22Rv1 (cell line): ENCODE data around the gene PITRM1.
A peak's percentile ranks its signal among the peaks of the same experiment; 100 is the strongest.
"Not testable (repeated sequence)": the region's sequence is repeated elsewhere in the genome, so short reads cannot be mapped to it uniquely, and the experiment has no call there.

Source experiments
- H3K27ac ChIP-seq: fragments of 450-650 bp; 2 replicates; pipeline ENCODE4 v1.5.1; 2017
- CTCF ChIP-seq: fragments of 450-650 bp; IDR thresholded peaks from 2 replicates; pipeline ENCODE4 v1.5.1; 2017; ENCODE audit warnings: mild to moderate bottlenecking
- ZFX ChIP-seq: fragments of 450-650 bp; IDR thresholded peaks from 2 replicates; pipeline ENCODE4 v1.6.1; 2017; ENCODE audit warnings: antibody characterized with exemption, borderline replicate concordance

Gene PITRM1, protein sequence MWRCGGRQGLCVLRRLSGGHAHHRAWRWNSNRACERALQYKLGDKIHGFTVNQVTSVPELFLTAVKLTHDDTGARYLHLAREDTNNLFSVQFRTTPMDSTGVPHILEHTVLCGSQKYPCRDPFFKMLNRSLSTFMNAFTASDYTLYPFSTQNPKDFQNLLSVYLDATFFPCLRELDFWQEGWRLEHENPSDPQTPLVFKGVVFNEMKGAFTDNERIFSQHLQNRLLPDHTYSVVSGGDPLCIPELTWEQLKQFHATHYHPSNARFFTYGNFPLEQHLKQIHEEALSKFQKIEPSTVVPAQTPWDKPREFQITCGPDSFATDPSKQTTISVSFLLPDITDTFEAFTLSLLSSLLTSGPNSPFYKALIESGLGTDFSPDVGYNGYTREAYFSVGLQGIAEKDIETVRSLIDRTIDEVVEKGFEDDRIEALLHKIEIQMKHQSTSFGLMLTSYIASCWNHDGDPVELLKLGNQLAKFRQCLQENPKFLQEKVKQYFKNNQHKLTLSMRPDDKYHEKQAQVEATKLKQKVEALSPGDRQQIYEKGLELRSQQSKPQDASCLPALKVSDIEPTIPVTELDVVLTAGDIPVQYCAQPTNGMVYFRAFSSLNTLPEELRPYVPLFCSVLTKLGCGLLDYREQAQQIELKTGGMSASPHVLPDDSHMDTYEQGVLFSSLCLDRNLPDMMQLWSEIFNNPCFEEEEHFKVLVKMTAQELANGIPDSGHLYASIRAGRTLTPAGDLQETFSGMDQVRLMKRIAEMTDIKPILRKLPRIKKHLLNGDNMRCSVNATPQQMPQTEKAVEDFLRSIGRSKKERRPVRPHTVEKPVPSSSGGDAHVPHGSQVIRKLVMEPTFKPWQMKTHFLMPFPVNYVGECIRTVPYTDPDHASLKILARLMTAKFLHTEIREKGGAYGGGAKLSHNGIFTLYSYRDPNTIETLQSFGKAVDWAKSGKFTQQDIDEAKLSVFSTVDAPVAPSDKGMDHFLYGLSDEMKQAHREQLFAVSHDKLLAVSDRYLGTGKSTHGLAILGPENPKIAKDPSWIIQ

GRCh38 chr10:3172446-3173170, at the start of gene PITRM1:
Gene PITRM1 (minus strand): TSS chr10:3172782. CDS start chr10:3172772, 10 bp downstream.
- TF ChIP-seq ZFX (no peak), CTCF (no peak)
- peak within 1 kb of the TSS; percentile 62 for H3K27ac ChIP-seq

- no peak overlapping the region for H3K27ac ChIP-seq
- TF ChIP-seq ZFX (no peak), CTCF (peak; percentile 49)
These were observed 49.5 kb upstream of the PITRM1 start for GRCh38 chr10:3222068-3222467.

- not testable (repeated sequence) for H3K27ac ChIP-seq
These were observed 49.0 kb upstream of the PITRM1 start for GRCh38 chr10:3221601-3222000.

DNA sequence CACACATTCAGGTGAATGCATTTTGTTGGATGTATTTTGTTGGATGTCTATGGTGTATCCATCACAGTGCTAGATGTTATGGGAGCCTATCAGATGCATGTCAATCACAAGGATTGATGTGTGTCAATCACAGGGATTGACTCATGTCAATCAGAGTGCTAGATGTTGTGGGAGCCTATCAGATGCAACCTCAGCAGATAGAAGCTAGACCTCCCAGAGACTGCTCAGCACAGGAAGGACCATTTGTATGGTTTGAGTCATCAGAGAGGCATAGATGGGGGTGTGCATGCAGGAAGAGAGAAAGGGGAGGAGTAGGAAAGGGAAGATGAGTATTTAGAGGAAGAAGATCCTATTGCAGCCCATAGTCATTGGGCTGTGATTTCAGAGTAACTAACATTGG, 48.3 kb upstream of the PITRM1 start:
- no peak overlapping the region for H3K27ac ChIP-seq
- TF ChIP-seq CTCF (no peak), ZFX (no peak)

DNA sequence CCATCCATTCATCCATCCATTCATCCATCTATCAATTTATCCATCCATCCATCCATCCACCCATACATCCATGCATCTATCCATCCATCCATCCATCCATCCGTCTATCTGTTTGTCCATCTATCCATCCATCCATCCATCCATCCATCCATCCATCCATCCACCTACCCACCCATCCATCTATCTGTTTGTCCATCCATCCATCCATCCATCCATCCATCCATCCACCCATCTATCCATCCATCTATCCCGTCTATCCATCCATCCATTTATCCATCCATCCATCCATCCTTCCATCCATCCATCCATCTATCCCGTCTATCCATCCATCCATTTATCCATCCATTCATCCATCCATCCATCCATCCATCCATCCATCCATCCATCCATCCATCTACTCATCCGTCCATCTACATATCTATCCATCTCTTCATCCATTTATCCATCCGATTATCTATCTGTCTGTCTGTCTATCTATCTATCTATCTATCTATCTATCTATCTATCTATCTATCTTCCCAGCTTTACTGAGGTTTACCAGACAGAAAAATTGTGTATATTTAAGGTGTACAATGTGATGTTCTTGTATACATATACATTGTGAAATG, 46.5 kb upstream of the PITRM1 start:
- H3K27ac ChIP-seq = not testable (repeated sequence)

DNA sequence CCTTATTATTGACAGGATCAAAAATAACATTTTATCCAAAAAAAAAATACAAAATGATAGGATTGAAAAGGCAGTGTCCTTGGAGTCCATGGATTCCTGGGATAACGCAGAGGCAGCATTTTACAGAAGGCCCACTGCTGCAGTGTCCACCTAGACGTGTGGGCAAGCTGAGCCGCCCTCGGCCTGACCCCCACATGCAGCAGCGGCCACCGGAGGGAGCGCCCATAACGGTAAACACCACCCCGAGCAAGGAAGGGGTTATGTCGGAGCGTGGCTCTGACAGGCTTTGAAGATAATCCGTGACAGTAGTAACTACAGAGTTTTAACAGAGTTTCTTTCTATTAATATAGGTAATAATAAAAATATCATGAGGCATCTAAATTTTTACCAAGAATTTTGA, 45.3 kb upstream of the PITRM1 start:
- no peak overlapping the region for H3K27ac ChIP-seq
- TF ChIP-seq ZFX = no peak
- no peak for TF ChIP-seq CTCF

DNA sequence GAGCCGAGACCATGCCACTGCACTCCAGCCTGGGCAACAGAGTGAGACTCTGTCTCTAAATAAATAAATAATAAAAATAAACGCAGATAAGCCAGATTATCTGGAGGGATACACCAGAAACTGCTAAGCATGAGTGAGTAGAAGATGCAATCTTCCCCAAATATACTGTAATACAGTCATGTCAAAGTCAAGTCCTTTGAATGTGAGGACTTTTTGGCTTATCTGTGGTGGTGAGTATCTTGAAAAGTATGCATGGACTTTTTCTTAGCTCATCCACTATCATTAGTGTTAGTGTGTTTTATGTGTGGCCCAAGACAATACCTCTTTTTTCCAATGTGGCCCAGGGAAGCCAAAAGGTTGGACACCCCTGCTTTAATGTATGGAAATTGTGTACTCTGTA, 44.7 kb upstream of the PITRM1 start:
- H3K27ac ChIP-seq = no peak overlapping the region
- no peak for TF ChIP-seq CTCF
- no peak for TF ChIP-seq ZFX
